Measurements from ENCODE around the gene PARP14. TPM values are rescaled to one million over a fixed set of nuclear protein-coding genes. Genes with fewer than 3 reads are reported as not detected.

PARP14 gene, protein sequence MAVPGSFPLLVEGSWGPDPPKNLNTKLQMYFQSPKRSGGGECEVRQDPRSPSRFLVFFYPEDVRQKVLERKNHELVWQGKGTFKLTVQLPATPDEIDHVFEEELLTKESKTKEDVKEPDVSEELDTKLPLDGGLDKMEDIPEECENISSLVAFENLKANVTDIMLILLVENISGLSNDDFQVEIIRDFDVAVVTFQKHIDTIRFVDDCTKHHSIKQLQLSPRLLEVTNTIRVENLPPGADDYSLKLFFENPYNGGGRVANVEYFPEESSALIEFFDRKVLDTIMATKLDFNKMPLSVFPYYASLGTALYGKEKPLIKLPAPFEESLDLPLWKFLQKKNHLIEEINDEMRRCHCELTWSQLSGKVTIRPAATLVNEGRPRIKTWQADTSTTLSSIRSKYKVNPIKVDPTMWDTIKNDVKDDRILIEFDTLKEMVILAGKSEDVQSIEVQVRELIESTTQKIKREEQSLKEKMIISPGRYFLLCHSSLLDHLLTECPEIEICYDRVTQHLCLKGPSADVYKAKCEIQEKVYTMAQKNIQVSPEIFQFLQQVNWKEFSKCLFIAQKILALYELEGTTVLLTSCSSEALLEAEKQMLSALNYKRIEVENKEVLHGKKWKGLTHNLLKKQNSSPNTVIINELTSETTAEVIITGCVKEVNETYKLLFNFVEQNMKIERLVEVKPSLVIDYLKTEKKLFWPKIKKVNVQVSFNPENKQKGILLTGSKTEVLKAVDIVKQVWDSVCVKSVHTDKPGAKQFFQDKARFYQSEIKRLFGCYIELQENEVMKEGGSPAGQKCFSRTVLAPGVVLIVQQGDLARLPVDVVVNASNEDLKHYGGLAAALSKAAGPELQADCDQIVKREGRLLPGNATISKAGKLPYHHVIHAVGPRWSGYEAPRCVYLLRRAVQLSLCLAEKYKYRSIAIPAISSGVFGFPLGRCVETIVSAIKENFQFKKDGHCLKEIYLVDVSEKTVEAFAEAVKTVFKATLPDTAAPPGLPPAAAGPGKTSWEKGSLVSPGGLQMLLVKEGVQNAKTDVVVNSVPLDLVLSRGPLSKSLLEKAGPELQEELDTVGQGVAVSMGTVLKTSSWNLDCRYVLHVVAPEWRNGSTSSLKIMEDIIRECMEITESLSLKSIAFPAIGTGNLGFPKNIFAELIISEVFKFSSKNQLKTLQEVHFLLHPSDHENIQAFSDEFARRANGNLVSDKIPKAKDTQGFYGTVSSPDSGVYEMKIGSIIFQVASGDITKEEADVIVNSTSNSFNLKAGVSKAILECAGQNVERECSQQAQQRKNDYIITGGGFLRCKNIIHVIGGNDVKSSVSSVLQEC (N-terminal part only)
- total RNA-seq (1.0 and 4.0 TPM in 2 replicates), polyA plus RNA-seq (0.42 and 1.0 TPM in 2 replicates)

DNA sequence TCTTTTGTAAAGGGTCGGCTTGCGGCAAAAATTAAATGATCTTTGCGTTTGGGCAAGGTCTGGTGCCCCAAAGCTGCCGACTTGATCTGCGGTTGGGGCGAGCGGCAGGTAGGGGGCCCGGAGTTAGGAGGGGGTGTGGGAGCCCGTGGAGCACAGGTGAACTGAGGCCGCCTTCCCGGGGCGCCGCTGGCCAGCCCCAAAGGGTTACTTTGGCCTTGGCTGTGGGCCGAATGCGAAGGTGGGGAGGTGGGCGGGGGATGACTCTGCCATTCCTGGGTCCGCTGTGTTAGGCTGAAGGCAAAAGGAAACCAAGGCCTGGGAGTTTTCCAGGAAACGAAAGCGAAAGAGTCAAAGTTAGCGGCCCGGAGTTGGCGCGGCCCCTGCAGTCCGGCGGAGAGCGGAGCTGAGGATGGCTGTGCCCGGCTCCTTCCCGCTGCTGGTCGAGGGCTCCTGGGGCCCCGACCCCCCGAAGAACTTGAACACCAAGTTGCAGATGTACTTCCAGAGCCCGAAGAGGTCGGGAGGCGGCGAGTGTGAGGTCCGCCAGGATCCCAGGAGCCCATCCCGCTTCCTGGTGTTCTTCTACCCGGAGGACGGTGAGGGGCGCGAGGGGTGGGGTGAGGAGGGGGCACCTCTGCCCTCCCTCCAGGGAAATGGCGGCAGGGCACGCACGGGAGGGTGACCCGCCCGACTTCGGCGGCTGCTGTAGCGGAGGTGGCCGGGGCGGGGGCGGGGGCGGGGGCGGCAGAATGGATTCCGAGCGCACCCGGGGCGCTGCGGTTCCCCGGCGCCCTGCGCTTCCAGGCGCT lies at the start of gene PARP14:
PARP14 (plus strand) TSS at position 365 of the 809 bp plus-strand sequence; CDS start at position 410, 45 bp downstream.
- Histone ChIP-seq H3K4me3 (peak within 1 kb of the TSS; percentile 47), H3K36me3 (no peaks in the 10 kb centered on the region), H3K4me1 (ENCODE audit: low read depth) (no peaks in the 10 kb centered on the region), H3K27me3 (peaks cover 42% of the 10 kb centered on the region), H3K27ac (no peak within 1 kb of the TSS), H3K9me3 (ENCODE audit: low read depth) (no peaks in the 10 kb centered on the region)
- TF ChIP-seq, protein P1, sequence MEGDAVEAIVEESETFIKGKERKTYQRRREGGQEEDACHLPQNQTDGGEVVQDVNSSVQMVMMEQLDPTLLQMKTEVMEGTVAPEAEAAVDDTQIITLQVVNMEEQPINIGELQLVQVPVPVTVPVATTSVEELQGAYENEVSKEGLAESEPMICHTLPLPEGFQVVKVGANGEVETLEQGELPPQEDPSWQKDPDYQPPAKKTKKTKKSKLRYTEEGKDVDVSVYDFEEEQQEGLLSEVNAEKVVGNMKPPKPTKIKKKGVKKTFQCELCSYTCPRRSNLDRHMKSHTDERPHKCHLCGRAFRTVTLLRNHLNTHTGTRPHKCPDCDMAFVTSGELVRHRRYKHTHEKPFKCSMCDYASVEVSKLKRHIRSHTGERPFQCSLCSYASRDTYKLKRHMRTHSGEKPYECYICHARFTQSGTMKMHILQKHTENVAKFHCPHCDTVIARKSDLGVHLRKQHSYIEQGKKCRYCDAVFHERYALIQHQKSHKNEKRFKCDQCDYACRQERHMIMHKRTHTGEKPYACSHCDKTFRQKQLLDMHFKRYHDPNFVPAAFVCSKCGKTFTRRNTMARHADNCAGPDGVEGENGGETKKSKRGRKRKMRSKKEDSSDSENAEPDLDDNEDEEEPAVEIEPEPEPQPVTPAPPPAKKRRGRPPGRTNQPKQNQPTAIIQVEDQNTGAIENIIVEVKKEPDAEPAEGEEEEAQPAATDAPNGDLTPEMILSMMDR (IDR thresholded peaks at IDR 0.05; ENCODE audit: low read depth, low read length) = no peak
- DNase-seq (ENCODE audit: low read depth in 1 of 2, low spot score in 1 of 2) = peak; percentile 52 to 78

- Histone ChIP-seq H3K36me3 (no peaks in the 10 kb centered on the region), H3K4me1 (ENCODE audit: low read depth) (no peaks in the 10 kb centered on the region), H3K27ac (no peak overlapping the region), H3K9me3 (ENCODE audit: low read depth) (no peaks in the 10 kb centered on the region), H3K4me3 (no peak overlapping the region), H3K27me3 (no peaks in the 10 kb centered on the region)
- DNase-seq (ENCODE audit: low read depth in 1 of 2, low spot score in 1 of 2) = peak in 1 of 2 donors; percentile 26
- TF ChIP-seq, protein P1 (IDR thresholded peaks at IDR 0.05; ENCODE audit: low read depth, low read length) = no peak
Observed at GRCh38 chr3:122635789-122636188, 44.9 kb upstream of the PARP14 start.

DNA sequence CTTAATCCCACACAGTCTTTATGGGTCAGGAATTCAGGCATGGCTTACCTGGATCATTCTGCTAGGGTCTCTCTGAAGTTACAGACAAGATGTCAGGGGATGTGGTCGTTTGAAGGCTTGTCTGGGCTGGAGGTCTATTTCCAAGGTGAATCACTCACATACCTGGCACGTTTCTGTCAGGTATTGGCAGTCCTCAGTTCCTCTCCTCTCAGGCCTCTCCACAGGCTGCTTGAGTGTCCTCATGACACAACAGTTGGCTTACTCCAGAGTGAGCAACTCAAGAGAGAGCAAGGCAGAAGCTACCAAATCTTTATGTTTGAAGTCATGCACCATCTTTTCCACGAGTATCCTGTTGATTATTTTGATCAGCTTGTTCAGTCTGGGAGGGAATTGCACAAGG lies 43.9 kb upstream of the PARP14 start:
- no peak overlapping the region for H3K4me3 ChIP-seq
- no peaks in the 10 kb centered on the region for H3K36me3 ChIP-seq
- TF ChIP-seq, protein P1 (IDR thresholded peaks at IDR 0.05; ENCODE audit: low read depth, low read length) = no peak
- no peaks in the 10 kb centered on the region for H3K9me3 ChIP-seq (ENCODE audit: low read depth)
- DNase-seq (ENCODE audit: low read depth in 1 of 2, low spot score in 1 of 2) = no peak
- no peaks in the 10 kb centered on the region for H3K27me3 ChIP-seq
- no peak overlapping the region for H3K27ac ChIP-seq
- H3K4me1 ChIP-seq (ENCODE audit: low read depth) = no peaks in the 10 kb centered on the region

DNA sequence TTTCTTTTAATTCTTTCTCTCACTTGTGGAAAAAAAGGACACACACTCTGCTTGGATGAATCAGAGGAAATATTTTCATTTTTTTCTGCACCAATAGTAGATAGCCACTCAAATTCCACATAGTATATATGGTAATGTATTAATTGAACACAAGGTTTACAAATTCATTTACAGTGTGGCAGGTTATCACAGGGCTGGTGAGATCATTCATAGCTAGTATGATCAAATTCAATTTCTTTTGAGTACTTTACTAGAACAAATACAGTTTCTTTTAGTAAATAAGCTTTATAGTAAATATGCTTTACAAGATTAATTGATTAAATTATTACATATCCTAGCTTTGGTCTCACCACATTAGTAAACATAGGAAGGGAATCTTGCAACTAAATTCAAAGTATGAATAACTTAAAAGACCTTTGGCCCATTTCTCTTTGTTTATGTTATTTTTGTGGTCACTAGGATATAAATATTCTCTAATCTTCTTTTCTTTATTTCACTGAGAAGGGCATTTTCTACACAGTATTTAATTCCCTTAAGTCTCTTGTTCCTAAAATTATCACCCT lies 40.1 kb upstream of the PARP14 start:
- Histone ChIP-seq H3K4me1 (ENCODE audit: low read depth) (no peaks in the 10 kb centered on the region), H3K27ac (no peak overlapping the region), H3K27me3 (no peaks in the 10 kb centered on the region), H3K36me3 (no peaks in the 10 kb centered on the region), H3K4me3 (no peak overlapping the region), H3K9me3 (ENCODE audit: low read depth) (no peaks in the 10 kb centered on the region)
- TF ChIP-seq, protein P1 (IDR thresholded peaks at IDR 0.05; ENCODE audit: low read depth, low read length) = no peak
- no peak for DNase-seq (ENCODE audit: low read depth in 1 of 2, low spot score in 1 of 2)

Measured in cardiac muscle cell (in vitro differentiated cells and primary cell).